Progenitor cell of endocrine pancreas (in vitro differentiated cells): ENCODE data around the gene PAQR7. TPM values are rescaled to one million over a fixed set of nuclear protein-coding genes. Genes with fewer than 3 reads are reported as not detected.
A peak's percentile ranks its signal among the peaks of the same experiment; 100 is the strongest.

Experiments used
- DNase-seq: peaks from one replicate; pipeline ENCODE4 v3.0.0; 2021; ENCODE audit warnings: low spot score; ENCODE audit not compliant: unreplicated experiment
- H3K27ac Mint-ChIP-seq: 2 replicates; pipeline ENCODE4 v1.8.0; 2021; ENCODE audit warnings: mild to moderate bottlenecking, moderate library complexity, mixed read lengths
- H3K27me3 Mint-ChIP-seq: 2 replicates; pipeline ENCODE4 v1.8.0; 2021; ENCODE audit warnings: mixed read lengths
- H3K36me3 Mint-ChIP-seq: 2 replicates; pipeline ENCODE4 v1.8.0; 2022; ENCODE audit warnings: mixed read lengths; ENCODE audit not compliant: insufficient read depth
- H3K4me1 Mint-ChIP-seq: 2 replicates; pipeline ENCODE4 v1.8.0; 2021; ENCODE audit warnings: low read depth, mixed read lengths
- H3K4me3 Mint-ChIP-seq: 2 replicates; pipeline ENCODE4 v1.8.0; 2021; ENCODE audit warnings: low read depth, mild to moderate bottlenecking, moderate library complexity, mixed read lengths
- H3K9me3 Mint-ChIP-seq: 2 replicates; pipeline ENCODE4 v1.8.0; 2021; ENCODE audit warnings: low read depth, mixed read lengths
- CTCF ChIP-seq: fragments of 200-600 bp; sonication (generic); IDR thresholded peaks from one replicate; pipeline ENCODE4 v1.5.0; 2021; ENCODE audit warnings: antibody characterized with exemption, mild to moderate bottlenecking; ENCODE audit not compliant: unreplicated experiment
- total RNA-seq: library from RNA; stranded (reverse); gene quantifications from 2 replicates; pipeline ENCODE4 v1.2.1, GENCODE V29; 2021

Gene PAQR7
- total RNA-seq, 1 donor from 2014 or later, result 21.0 TPM

- Mint-ChIP-seq H3K4me1 (peaks cover 34% of the 10 kb centered on the region), H3K27me3 (no peaks in the 10 kb centered on the region)
Observed at GRCh38 chr1:25905680-25906643, 30.5 kb upstream of the PAQR7 start, which contains the start of gene STMN1. TSS of gene STMN1 (minus strand) at chr1:25906419. CDS start at chr1:25904676, 1,743 bp downstream.

GRCh38 chr1:25904943-25905679 lies 29.6 kb upstream of the PAQR7 start:
- H3K27me3 Mint-ChIP-seq, result no peaks in the 10 kb centered on the region
- no peak for TF ChIP-seq CTCF
- peaks cover 41% of the 10 kb centered on the region for H3K4me1 Mint-ChIP-seq
- H3K36me3 Mint-ChIP-seq, result peaks cover 28% of the 10 kb centered on the region
- peak; percentile 95 for DNase-seq
- peak overlapping the region; percentile 98 for H3K27ac Mint-ChIP-seq
- H3K9me3 Mint-ChIP-seq, result no peaks in the 10 kb centered on the region
- peak overlapping the region; percentile 96 for H3K4me3 Mint-ChIP-seq

More at GRCh38 chr1:25905680-25906643, 30.5 kb upstream of the PAQR7 start, which contains the start of gene STMN1:
- H3K4me3 Mint-ChIP-seq, result peak within 1 kb of the TSS; percentile 96
- peak; percentile 27 for TF ChIP-seq CTCF
- no peaks in the 10 kb centered on the region for H3K9me3 Mint-ChIP-seq
- DNase-seq, result peak; percentile 94
- peak within 1 kb of the TSS; percentile 98 for H3K27ac Mint-ChIP-seq
- H3K36me3 Mint-ChIP-seq, result peaks cover 20% of the 10 kb centered on the region

- Mint-ChIP-seq H3K27me3 (no peaks in the 10 kb centered on the region), H3K27ac (peak overlapping the region; percentile 98), H3K4me1 (peaks cover 42% of the 10 kb centered on the region), H3K36me3 (peaks cover 30% of the 10 kb centered on the region), H3K9me3 (no peaks in the 10 kb centered on the region), H3K4me3 (peak overlapping the region; percentile 96)
- DNase-seq, result no peak
- no peak for TF ChIP-seq CTCF
Observed at GRCh38 chr1:25903986-25904385, 28.5 kb upstream of the PAQR7 start.

DNA sequence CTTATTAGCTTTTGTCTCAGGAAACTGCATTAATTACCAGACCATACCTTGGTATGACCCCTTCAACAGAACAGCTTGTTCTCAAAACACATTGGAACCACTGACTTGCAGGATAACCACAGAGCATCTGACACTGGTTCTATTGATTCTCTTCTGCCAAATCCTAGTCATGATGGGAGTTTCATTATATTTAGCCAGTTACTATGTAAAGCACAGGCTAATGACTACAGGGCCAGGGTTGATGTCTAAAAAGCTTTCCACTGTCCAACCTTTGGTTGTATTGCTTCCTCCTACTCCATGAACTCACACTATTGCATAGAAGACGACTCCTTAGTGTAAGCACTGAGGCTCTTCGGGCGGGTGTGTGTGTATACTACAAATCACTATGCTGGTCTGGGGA lies 27.0 kb upstream of the PAQR7 start:
- no peak for TF ChIP-seq CTCF
- H3K27me3 Mint-ChIP-seq, result no peaks in the 10 kb centered on the region
- H3K4me1 Mint-ChIP-seq, result peaks cover 41% of the 10 kb centered on the region
- peaks cover 38% of the 10 kb centered on the region for H3K36me3 Mint-ChIP-seq
- peak overlapping the region; percentile 57 for H3K27ac Mint-ChIP-seq
- peak overlapping the region; percentile 34 for H3K4me3 Mint-ChIP-seq
- no peaks in the 10 kb centered on the region for H3K9me3 Mint-ChIP-seq
- no peak for DNase-seq

DNA sequence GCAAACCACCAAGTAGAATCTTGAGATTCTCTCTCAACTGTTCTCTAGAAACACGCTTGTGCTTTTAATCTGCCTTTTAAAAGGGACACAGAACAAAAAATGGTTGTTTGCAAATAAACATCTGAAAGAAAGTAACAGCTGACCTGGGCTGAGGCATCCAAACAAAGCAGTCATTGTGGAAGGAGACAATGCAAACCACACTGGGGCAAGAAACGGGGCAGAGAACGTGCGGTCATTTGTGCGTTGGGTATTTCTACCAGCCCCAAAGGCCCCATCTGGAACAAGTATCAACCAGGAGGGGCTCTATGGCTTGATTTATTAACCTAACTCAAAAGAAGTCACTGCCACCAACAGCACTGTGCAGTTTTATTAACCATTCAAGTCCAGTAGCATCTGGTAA lies 24.7 kb upstream of the PAQR7 start:
- H3K4me3 Mint-ChIP-seq, result no peak overlapping the region
- H3K4me1 Mint-ChIP-seq, result peaks cover 39% of the 10 kb centered on the region
- H3K27ac Mint-ChIP-seq, result no peak overlapping the region
- TF ChIP-seq CTCF, result no peak
- no peaks in the 10 kb centered on the region for H3K27me3 Mint-ChIP-seq
- DNase-seq, result no peak
- no peaks in the 10 kb centered on the region for H3K9me3 Mint-ChIP-seq
- H3K36me3 Mint-ChIP-seq, result peaks cover 40% of the 10 kb centered on the region
